Calu3 (cell line): ENCODE measurements around the gene CDHR5. TPM values are rescaled to one million over a fixed set of nuclear protein-coding genes. Genes with fewer than 3 reads are reported as not detected.

ENCODE experiments used
- BruUV-seq: library from RNA; stranded (reverse); fragments of 400-500 nt; replicated peaks from 2 replicates; lab custom pipeline; 2021; lab: Mats Ljungman, UMichigan
- CTCF ChIA-PET: fragments of 300-600 bp; sonication (Branson Sonifier 250); formaldehyde crosslinking; loops from one replicate; lab custom pipeline; 2022; ENCODE audit warnings: antibody characterized with exemption; lab: Charles Lee
- DNase-seq: peaks from one replicate; pipeline ENCODE4 v3.0.0; 2022
- H3K27ac Mint-ChIP-seq: one replicate; pipeline ENCODE4 v1.8.0; 2022; ENCODE audit warnings: mixed read lengths; ENCODE audit not compliant: unreplicated experiment
- H3K27me3 Mint-ChIP-seq: one replicate; pipeline ENCODE4 v1.8.0; 2022; ENCODE audit warnings: mixed read lengths; ENCODE audit not compliant: unreplicated experiment
- H3K36me3 Mint-ChIP-seq: one replicate; pipeline ENCODE4 v1.8.0; 2022; ENCODE audit warnings: mild to moderate bottlenecking, moderate library complexity, mixed read lengths; ENCODE audit not compliant: insufficient read depth, unreplicated experiment
- H3K4me1 Mint-ChIP-seq: one replicate; pipeline ENCODE4 v1.8.0; 2022; ENCODE audit warnings: mild to moderate bottlenecking, low read depth, mixed read lengths; ENCODE audit not compliant: unreplicated experiment
- H3K4me3 Mint-ChIP-seq: one replicate; pipeline ENCODE4 v1.8.0; 2022; ENCODE audit warnings: mild to moderate bottlenecking, low read depth, moderate library complexity, mixed read lengths; ENCODE audit not compliant: unreplicated experiment
- H3K9me3 Mint-ChIP-seq: one replicate; pipeline ENCODE4 v1.8.0; 2022; ENCODE audit warnings: low read depth, mixed read lengths; ENCODE audit not compliant: unreplicated experiment
- intact Hi-C: fragments of 100-400 bp; cut with micrococcal nuclease; formaldehyde crosslinking; loops from one replicate; pipeline ENCODE4 v1.10.0; 2022; ENCODE audit not compliant: unreplicated experiment
- total RNA-seq: library from RNA; stranded (reverse); gene quantifications from 2 replicates; pipeline ENCODE4 v1.2.3, GENCODE V29; 2022
- TF ChIP-seq, protein P1 (sequence below): fragments of 200-600 bp; IDR thresholded peaks from one replicate; pipeline ENCODE4 v1.8.0; 2022; ENCODE audit warnings: antibody characterized with exemption; ENCODE audit not compliant: unreplicated experiment

Gene CDHR5
- total RNA-seq, 1 experiment from 2014 or later = 5.0 TPM

DNA sequence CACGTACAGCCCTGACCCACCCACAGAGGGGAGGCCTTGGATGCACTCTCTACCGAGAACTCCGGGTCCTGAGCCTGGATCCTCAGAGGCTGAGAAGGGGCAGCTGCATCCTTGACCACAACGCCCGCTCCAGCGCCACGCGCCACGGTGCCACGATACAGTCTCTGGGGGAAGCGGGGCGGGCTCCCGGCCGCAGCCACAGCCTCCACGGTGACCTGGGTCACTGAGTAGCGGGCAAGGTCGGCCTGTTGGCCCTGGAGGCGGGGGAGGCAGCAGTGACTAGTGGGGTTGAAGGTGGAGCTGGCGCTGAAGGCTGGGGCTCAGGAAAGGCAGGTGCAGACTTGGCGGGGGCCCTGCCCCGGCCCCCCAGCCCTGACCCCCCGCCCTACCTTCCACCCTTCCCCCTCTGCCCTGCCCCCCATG lies 5.1 kb downstream of the CDHR5 start:
- no peak for DNase-seq
- H3K9me3 Mint-ChIP-seq = no peaks in the 10 kb centered on the region
- TF ChIP-seq, protein P1, sequence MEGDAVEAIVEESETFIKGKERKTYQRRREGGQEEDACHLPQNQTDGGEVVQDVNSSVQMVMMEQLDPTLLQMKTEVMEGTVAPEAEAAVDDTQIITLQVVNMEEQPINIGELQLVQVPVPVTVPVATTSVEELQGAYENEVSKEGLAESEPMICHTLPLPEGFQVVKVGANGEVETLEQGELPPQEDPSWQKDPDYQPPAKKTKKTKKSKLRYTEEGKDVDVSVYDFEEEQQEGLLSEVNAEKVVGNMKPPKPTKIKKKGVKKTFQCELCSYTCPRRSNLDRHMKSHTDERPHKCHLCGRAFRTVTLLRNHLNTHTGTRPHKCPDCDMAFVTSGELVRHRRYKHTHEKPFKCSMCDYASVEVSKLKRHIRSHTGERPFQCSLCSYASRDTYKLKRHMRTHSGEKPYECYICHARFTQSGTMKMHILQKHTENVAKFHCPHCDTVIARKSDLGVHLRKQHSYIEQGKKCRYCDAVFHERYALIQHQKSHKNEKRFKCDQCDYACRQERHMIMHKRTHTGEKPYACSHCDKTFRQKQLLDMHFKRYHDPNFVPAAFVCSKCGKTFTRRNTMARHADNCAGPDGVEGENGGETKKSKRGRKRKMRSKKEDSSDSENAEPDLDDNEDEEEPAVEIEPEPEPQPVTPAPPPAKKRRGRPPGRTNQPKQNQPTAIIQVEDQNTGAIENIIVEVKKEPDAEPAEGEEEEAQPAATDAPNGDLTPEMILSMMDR = no peak
- H3K4me1 Mint-ChIP-seq = peaks cover 10% of the 10 kb centered on the region
- intact Hi-C loops = no loop called here
- H3K4me3 Mint-ChIP-seq = no peak overlapping the region
- no peaks in the 10 kb centered on the region for H3K27me3 Mint-ChIP-seq
- no TSS peak for BruUV-seq
- no peak overlapping the region for H3K27ac Mint-ChIP-seq
- CTCF ChIA-PET = no interaction called here
- H3K36me3 Mint-ChIP-seq = peaks cover 60% of the 10 kb centered on the region

DNA sequence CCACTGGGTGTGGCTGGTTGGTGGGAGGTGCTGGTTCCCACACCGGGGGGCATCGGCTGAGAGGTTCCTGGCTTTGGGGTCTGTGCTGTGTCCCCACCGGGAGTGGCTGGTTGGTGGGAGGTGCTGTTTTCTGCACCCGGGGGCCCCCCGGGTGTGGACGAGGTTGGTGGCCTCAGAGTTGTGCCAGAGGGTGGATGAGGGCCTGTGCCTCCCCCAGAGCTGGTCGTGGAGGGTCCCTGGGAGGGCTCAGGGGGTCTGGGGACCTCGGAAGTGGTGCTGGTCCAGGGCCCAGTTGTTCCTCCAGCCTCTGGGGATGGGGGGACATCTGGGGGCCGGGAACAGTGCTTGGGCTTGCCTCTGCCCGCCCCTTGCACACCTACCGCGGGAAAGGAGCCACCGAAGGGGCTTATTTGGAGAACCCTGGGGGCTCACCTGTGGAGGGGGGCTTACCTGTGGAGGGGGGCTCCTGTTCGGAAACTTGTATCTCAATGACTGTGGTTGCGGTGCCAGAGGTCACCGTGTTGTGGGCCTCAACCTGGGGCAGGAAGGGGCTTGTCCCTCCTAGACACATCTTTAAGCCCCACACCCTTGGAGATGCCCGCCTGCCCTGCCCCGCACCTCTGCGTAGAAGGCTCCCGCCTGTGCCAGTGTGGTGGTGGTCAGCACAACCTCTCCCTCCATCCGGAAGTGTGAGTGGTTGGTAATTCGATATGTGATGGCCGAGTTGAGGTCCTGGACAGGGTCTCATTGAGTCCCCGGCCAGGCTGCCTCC lies 5.7 kb downstream of the CDHR5 start:
- intact Hi-C loops = no loop called here
- no peaks in the 10 kb centered on the region for H3K27me3 Mint-ChIP-seq
- DNase-seq = no peak
- peaks cover 65% of the 10 kb centered on the region for H3K36me3 Mint-ChIP-seq
- CTCF ChIA-PET = no interaction called here
- H3K4me1 Mint-ChIP-seq = peaks cover 10% of the 10 kb centered on the region
- no TSS peak for BruUV-seq
- TF ChIP-seq, protein P1 = no peak
- no peak overlapping the region for H3K4me3 Mint-ChIP-seq
- no peak overlapping the region for H3K27ac Mint-ChIP-seq
- H3K9me3 Mint-ChIP-seq = no peaks in the 10 kb centered on the region

DNA sequence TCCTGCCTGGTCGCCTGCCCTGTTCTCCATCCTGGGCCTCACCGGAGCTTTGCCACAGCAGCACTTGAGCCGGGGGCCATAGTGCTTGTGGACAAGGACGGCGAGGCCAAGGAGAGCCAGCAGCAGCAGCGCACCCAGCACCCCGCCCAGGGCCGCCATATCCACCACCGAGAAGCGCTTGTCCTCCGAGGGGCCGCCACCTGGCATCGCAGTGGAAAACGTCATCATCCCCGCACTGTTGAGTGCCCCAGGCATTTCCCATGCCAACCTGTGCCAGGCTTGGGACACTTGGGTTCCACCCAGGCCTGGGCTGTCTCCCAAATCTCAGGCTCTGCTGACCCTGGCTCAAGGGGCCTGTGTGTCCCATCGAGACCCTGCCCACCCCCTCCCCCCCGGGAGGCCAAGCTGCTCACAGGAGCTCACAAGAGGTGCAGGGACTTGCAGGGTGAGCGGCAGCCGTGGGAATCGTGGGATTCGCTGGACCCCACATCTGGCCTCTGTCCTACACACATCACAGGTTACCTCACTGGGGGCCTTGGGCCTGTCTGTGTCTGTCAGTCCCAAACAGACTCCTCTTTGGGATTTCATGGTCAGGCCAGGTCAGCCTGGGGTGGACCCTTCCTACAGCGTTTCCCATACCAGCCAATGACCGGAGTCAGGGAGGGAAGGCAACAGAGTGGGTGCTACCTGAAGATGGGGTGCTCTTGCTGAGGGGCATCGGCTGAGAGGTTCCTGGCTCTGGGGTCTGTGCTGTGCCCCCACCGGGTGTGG lies 6.7 kb downstream of the CDHR5 start:
- CTCF ChIA-PET = no interaction called here
- no TSS peak for BruUV-seq
- DNase-seq = no peak
- Mint-ChIP-seq H3K4me1 (peaks cover 1% of the 10 kb centered on the region), H3K27me3 (no peaks in the 10 kb centered on the region), H3K36me3 (peaks cover 64% of the 10 kb centered on the region), H3K27ac (no peak overlapping the region), H3K4me3 (no peak overlapping the region), H3K9me3 (no peaks in the 10 kb centered on the region)
- intact Hi-C loops = no loop called here
- TF ChIP-seq, protein P1 = no peak

DNA sequence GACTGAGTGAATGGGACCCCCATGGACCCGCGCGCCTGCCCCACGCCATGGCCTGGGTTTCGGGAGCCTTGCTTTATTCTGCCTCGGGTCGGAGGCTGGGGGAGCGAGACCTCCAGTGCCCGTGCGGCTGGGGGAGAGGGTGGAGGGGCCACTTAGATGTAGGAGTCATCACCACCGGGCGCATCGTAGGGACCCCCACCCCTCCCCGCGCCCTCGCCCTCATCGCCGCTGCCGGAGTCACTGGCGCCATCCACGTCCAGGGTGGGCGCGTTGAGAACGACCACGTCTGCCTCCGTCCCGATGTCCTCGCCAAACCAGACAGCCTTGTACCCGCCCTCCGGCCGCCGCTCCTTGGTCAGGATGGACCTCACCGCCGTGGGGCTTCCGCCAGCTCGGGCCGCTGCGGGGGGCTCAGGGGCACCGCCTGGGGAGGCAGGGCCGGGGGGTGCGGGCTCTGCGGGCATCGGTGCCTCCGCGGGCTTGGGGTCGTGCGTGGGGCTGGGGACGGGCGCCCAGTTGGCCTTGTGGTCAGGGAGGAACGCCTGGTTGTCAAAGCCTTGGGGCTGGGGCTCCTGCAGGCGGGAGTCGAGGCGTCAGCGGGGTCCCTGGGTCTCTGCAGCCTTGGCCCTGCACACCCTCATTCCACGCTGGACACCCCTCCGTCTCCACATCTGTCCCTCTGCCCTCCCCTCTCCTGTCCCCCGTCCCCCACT lies 7.4 kb downstream of the CDHR5 start:
- no TSS peak for BruUV-seq
- intact Hi-C loops = no loop called here
- TF ChIP-seq, protein P1 = no peak

More for the DNA sequence above, 7.4 kb downstream of the CDHR5 start:
- Mint-ChIP-seq H3K27me3 (no peaks in the 10 kb centered on the region), H3K27ac (no peak overlapping the region), H3K36me3 (peaks cover 71% of the 10 kb centered on the region), H3K4me3 (no peak overlapping the region), H3K4me1 (no peaks in the 10 kb centered on the region), H3K9me3 (no peaks in the 10 kb centered on the region)
- DNase-seq = no peak
- CTCF ChIA-PET = no interaction called here
